Lung (tissue), 12 donors: Measurements from ENCODE around the gene GNAO1. TPM values are rescaled to one million over a fixed set of nuclear protein-coding genes. Genes with fewer than 3 reads are reported as not detected.

Source experiments
- ATAC-seq: fragments of 200-7000 bp; cut with Tn5 transposase; one replicate; pipeline ENCODE4 v1.9.1; 2020; ENCODE audit warnings: moderate number of reproducible peaks; ENCODE audit not compliant: insufficient read depth, low FRiP score
- DNase-seq, 3 donors: peaks; one replicate each; pipeline ENCODE4 v3.0.0-alpha.2; 2013 to 2017
- H3K27ac ChIP-seq, 2 donors: one replicate each; pipeline ENCODE4 v1.5.1; 2013; ENCODE audit warnings: mild to moderate bottlenecking in 2 of 2, moderate library complexity in 2 of 2, control low read depth in 1 of 2, inconsistent platforms in 1 of 2, low read depth in 1 of 2, low read length in 1 of 2
- H3K27me3 ChIP-seq, 3 donors: one replicate each; pipeline ENCODE4 v1.5.1; 2013; ENCODE audit warnings: low read length in 2 of 3; ENCODE audit not compliant: control insufficient read depth in 3 of 3, insufficient read depth in 3 of 3
- H3K36me3 ChIP-seq, 4 donors: one replicate each; pipeline ENCODE4 v1.5.1; 2013; ENCODE audit warnings: low read length in 4 of 4, mild to moderate bottlenecking in 1 of 4, moderate library complexity in 1 of 4; ENCODE audit not compliant: control insufficient read depth in 4 of 4, insufficient read depth in 4 of 4
- H3K4me1 ChIP-seq, 5 donors: one replicate each; pipeline ENCODE4 v1.5.1; 2013; ENCODE audit warnings: low read length in 5 of 5, mild to moderate bottlenecking in 2 of 5, moderate library complexity in 1 of 5; ENCODE audit not compliant: control insufficient read depth in 5 of 5, insufficient read depth in 5 of 5
- H3K4me3 ChIP-seq: one replicate; pipeline ENCODE4 v1.5.1; 2013; ENCODE audit warnings: mild to moderate bottlenecking, control low read depth, moderate library complexity
- H3K9ac ChIP-seq, 2 donors: one replicate each; pipeline ENCODE4 v1.5.1; 2013; ENCODE audit warnings: low read length in 2 of 2, control low read depth in 1 of 2; ENCODE audit not compliant: insufficient read depth in 1 of 2
- H3K9me3 ChIP-seq, 4 donors: one replicate each; pipeline ENCODE4 v1.5.1; 2013; ENCODE audit warnings: low read length in 3 of 4, mild to moderate bottlenecking in 1 of 4, moderate library complexity in 1 of 4; ENCODE audit not compliant: control insufficient read depth in 4 of 4, insufficient read depth in 3 of 4
- CTCF ChIP-seq: IDR thresholded peaks from 2 replicates; pipeline ENCODE4 v1.5.1; 2012; ENCODE audit warnings: mild to moderate bottlenecking; ENCODE audit errors: control extremely low read depth, extremely low read depth
- WGBS, 2 donors: extraction: QIAGEN DNeasy Blood & Tissue Kit; methylation state at CpG; one replicate each; pipeline ENCODE4 v1.1.7; 2013; 5-methylcytosine and 5-hydroxymethylcytosine counted together
- polyA plus RNA-seq, 2 donors: library from polyadenylated mRNA; stranded (reverse); fragments of 200-250 nt; gene quantifications; one replicate each; pipeline ENCODE4 v1.2.1, GENCODE V29; 2013
- total RNA-seq, 2 donors: library from RNA; depleted of rRNA in 1 of 2; stranded (reverse); fragments of >200 nt in 1 of 2; gene quantifications; one replicate each; pipeline ENCODE4 v1.2.1, GENCODE V29; 2014 to 2021
- donor health status: control.
- donor health status: control.
- donor health status: Bipolar disorder and iron deficiency.
- donor health status: healthy.
- donor health status: DM: yes; HTN: yes; CAD: no.

Gene GNAO1
- total and polyA plus RNA-seq, 4 donors = 0.33 to 5.2 (median 0.76) TPM

GRCh38 chr16:56233795-56234566 lies 42.7 kb downstream of the GNAO1 start:
- DNase-seq (no peak), ATAC-seq (no peak)
- Histone ChIP-seq H3K36me3 (no peaks in the 10 kb centered on the region), H3K4me3 (no peak overlapping the region), H3K9me3 (peaks cover 0 to 2% (median 0%) of the 10 kb centered on the region in 4 donors), H3K27me3 (no peaks in the 10 kb centered on the region), H3K9ac (no peak overlapping the region), H3K4me1 (peaks cover 0 to 14% (median 0%) of the 10 kb centered on the region in 5 donors), H3K27ac (no peak overlapping the region)
- 73 to 76% methylated on average over 2 of the region's 2 CpGs for WGBS, 2 donors
- no peak for TF ChIP-seq CTCF

GRCh38 chr16:56234737-56235136 lies 43.4 kb downstream of the GNAO1 start:
- no peaks in the 10 kb centered on the region for H3K36me3 ChIP-seq
- peaks cover 0 to 14% (median 0%) of the 10 kb centered on the region in 5 donors for H3K4me1 ChIP-seq
- no peak overlapping the region for H3K27ac ChIP-seq
- H3K27me3 ChIP-seq = no peaks in the 10 kb centered on the region
- no peak for TF ChIP-seq CTCF
- H3K9ac ChIP-seq = no peak overlapping the region
- WGBS, 2 donors = 84 to 90% methylated on average over 5 of the region's 5 CpGs
- no peak overlapping the region for H3K4me3 ChIP-seq
- ATAC-seq (no peak), DNase-seq (no peak)
- H3K9me3 ChIP-seq = peaks cover 0 to 2% (median 0%) of the 10 kb centered on the region in 4 donors

GRCh38 chr16:56237451-56237930 lies 46.2 kb downstream of the GNAO1 start:
- Histone ChIP-seq H3K27me3 (no peaks in the 10 kb centered on the region), H3K36me3 (no peaks in the 10 kb centered on the region), H3K9me3 (peaks cover 0 to 2% (median 0%) of the 10 kb centered on the region in 4 donors), H3K27ac (no peak overlapping the region), H3K4me1 (peaks cover 0 to 14% (median 0%) of the 10 kb centered on the region in 5 donors), H3K9ac (no peak overlapping the region), H3K4me3 (no peak overlapping the region)
- WGBS, 2 donors = 64 to 79% methylated on average over 6 of the region's 6 CpGs
- ATAC-seq (no peak), DNase-seq (peak; percentile 37 to 76 (median 72))
- TF ChIP-seq CTCF = no peak
